HCT116 (cell line): ENCODE measurements around the gene REST. TPM values are rescaled to one million over a fixed set of nuclear protein-coding genes. Genes with fewer than 3 reads are reported as not detected.

Source experiments
- ATAC-seq: fragments of 200-7000 bp; cut with Tn5 transposase; 2 replicates; pipeline ENCODE4 v1.9.1; 2020; ENCODE audit warnings: mild to moderate bottlenecking, moderate library complexity
- BruUV-seq: library from RNA; stranded (reverse); fragments of 400-500 nt; replicated peaks from 2 replicates; lab custom pipeline; 2021; lab: Mats Ljungman, UMichigan
- CTCF ChIA-PET: fragments of 300-600 bp; sonication (Branson Sonifier 250); formaldehyde crosslinking; loops from one replicate; lab custom pipeline; 2021; ENCODE audit warnings: antibody characterized with exemption; lab: Charles Lee
- POLR2A ChIA-PET: fragments of 300-600, 350-600 bp; sonication (Branson Sonifier 250); formaldehyde crosslinking; loops from one replicate; lab custom pipeline; 2021; ENCODE audit warnings: antibody characterized with exemption; lab: Charles Lee
- RAD21 ChIA-PET, 2 experiments: fragments of 300-600 bp; sonication (Branson Sonifier 250); formaldehyde crosslinking; loops; one replicate each; lab custom pipeline; 2023; ENCODE audit warnings: low total read pairs in 2 of 2; ENCODE audit not compliant: uncharacterized antibody in 2 of 2, unreplicated experiment in 2 of 2, low non-redundant PET in 1 of 2; lab: Charles Lee
- DNase-seq: peaks from one replicate; pipeline ENCODE4 v3.0.0-alpha.2; 2010; ENCODE audit warnings: low read depth, low spot score
- H2AFZ ChIP-seq: fragments of 200-600 bp; shearing (Covaris generic), sonication (generic); 2 replicates; pipeline ENCODE4 v1.6.1; 2017; ENCODE audit warnings: low read depth, mixed run types, mixed read lengths, antibody characterized with exemption, low read length; ENCODE audit not compliant: poor library complexity, severe bottlenecking
- H3K27ac ChIP-seq: 2 replicates; pipeline ENCODE4 v1.5.1; 2012; ENCODE audit warnings: low read depth, low read length
- H3K27me3 ChIP-seq: fragments of 200-600 bp; sonication (generic); 2 replicates; pipeline ENCODE4 v1.6.1; 2016; ENCODE audit warnings: mixed run types, low read length, mixed read lengths; ENCODE audit not compliant: insufficient read depth
- H3K36me3 ChIP-seq, 2 experiments: fragments of 200-500 bp in 1 of 2; fragments of 200-600 bp in 1 of 2; sonication (Bioruptor generic) in 1 of 2; sonication (generic) in 1 of 2; 2 replicates each; pipeline versions ENCODE4 v1.5.1 to v1.6.1; 2014 to 2016; ENCODE audit warnings: low read length in 2 of 2, inconsistent platforms in 1 of 2, mixed read lengths in 1 of 2, mixed run types in 1 of 2; ENCODE audit not compliant: insufficient read depth in 2 of 2, control insufficient read depth in 1 of 2
- H3K4me1 ChIP-seq, 2 experiments: fragments of 200-600 bp in 1 of 2; sonication (generic) in 1 of 2; 2 replicates each; pipeline versions ENCODE4 v1.5.1 to v1.6.1; 2012 to 2017; ENCODE audit warnings: low read length in 2 of 2, inconsistent platforms in 1 of 2, mild to moderate bottlenecking in 1 of 2, mixed read lengths in 1 of 2, mixed run types in 1 of 2, moderate library complexity in 1 of 2; ENCODE audit not compliant: insufficient read depth in 2 of 2, control insufficient read depth in 1 of 2
- H3K4me2 ChIP-seq: fragments of 200-600 bp; sonication (generic); 2 replicates; pipeline ENCODE4 v1.6.1; 2017; ENCODE audit warnings: mixed run types, low read length, mixed read lengths
- H3K4me3 ChIP-seq, 2 experiments: fragments of 200-600 bp in 1 of 2; sonication (generic) in 1 of 2; replicated peaks in 1 of 2; 2 replicates each; pipeline ENCODE4 v1.5.1; 2011 to 2016; ENCODE audit warnings: low read length in 2 of 2, control low read depth in 1 of 2, low read depth in 1 of 2, mild to moderate bottlenecking in 1 of 2, mixed read lengths in 1 of 2, mixed run types in 1 of 2
- H3K79me2 ChIP-seq: fragments of 200-600 bp; sonication (generic); 2 replicates; pipeline ENCODE4 v1.6.1; 2017; ENCODE audit warnings: mild to moderate bottlenecking, mixed run types, low read length, moderate library complexity, mixed read lengths; ENCODE audit not compliant: insufficient read depth
- H3K9ac ChIP-seq: fragments of 200-600 bp; sonication (generic); 2 replicates; pipeline ENCODE4 v1.6.1; 2016; ENCODE audit warnings: low read length, mixed read lengths
- H3K9me2 ChIP-seq: fragments of 200-600 bp; sonication (generic), shearing (Covaris generic); 2 replicates; pipeline ENCODE4 v1.6.1; 2017; ENCODE audit warnings: mixed run types, mild to moderate bottlenecking, moderate library complexity; ENCODE audit not compliant: insufficient read depth
- H3K9me3 ChIP-seq, 2 experiments: fragments of 200-500 bp in 1 of 2; fragments of 200-600 bp in 1 of 2; sonication (Bioruptor generic) in 1 of 2; sonication (generic) in 1 of 2; 2 replicates each; pipeline ENCODE4 v1.6.1; 2014 to 2017; ENCODE audit warnings: low read length in 2 of 2, mixed read lengths in 2 of 2, inconsistent platforms in 1 of 2, low read depth in 1 of 2, mild to moderate bottlenecking in 1 of 2, mixed run types in 1 of 2, moderate library complexity in 1 of 2; ENCODE audit not compliant: control insufficient read depth in 1 of 2, insufficient read depth in 1 of 2
- H4K20me1 ChIP-seq: fragments of 200-600 bp; sonication (generic), shearing (Covaris generic); 2 replicates; pipeline ENCODE4 v1.6.1; 2017; ENCODE audit warnings: mixed run types, mild to moderate bottlenecking, moderate library complexity; ENCODE audit not compliant: insufficient read depth
- CBX3 ChIP-seq: IDR thresholded peaks from 2 replicates; pipeline ENCODE4 v1.6.1; 2012; ENCODE audit warnings: low read depth
- CEBPB ChIP-seq: IDR thresholded peaks from 2 replicates; pipeline ENCODE4 v1.6.1; 2012; ENCODE audit warnings: low read depth
- EGR1 ChIP-seq: IDR thresholded peaks from 2 replicates; pipeline ENCODE4 v1.6.1; 2012; ENCODE audit warnings: low read depth
- EZH2 ChIP-seq: fragments of 200-600 bp; sonication (generic); IDR thresholded peaks from 2 replicates; pipeline ENCODE4 v1.6.1; 2017; ENCODE audit warnings: antibody characterized with exemption, mixed run types
- EZH2phosphoT487 ChIP-seq: fragments of 200-600 bp; IDR thresholded peaks from 2 replicates; pipeline ENCODE4 v1.6.1; 2018; ENCODE audit warnings: antibody characterized with exemption, borderline replicate concordance
- MAX ChIP-seq: IDR thresholded peaks from 2 replicates; pipeline ENCODE4 v1.6.1; 2012
- POLR2A ChIP-seq: IDR thresholded peaks from 2 replicates; pipeline ENCODE4 v1.7.0; 2011; ENCODE audit warnings: borderline replicate concordance; ENCODE audit not compliant: insufficient read depth, insufficient read length; ENCODE audit errors: extremely low read depth
- POLR2AphosphoS5 ChIP-seq: IDR thresholded peaks from 2 replicates; pipeline ENCODE4 v1.6.1; 2011; ENCODE audit warnings: mild to moderate bottlenecking, low read depth, low read length, moderate library complexity
- RAD21 ChIP-seq: IDR thresholded peaks from 2 replicates; pipeline ENCODE4 v1.6.1; 2012; ENCODE audit warnings: low read depth, mild to moderate bottlenecking
- REST ChIP-seq: IDR thresholded peaks from 2 replicates; pipeline ENCODE4 v1.6.1; 2012; ENCODE audit warnings: low read depth
- SRF ChIP-seq: IDR thresholded peaks from 2 replicates; pipeline ENCODE4 v1.6.1; 2012; ENCODE audit warnings: low read depth
- YY1 ChIP-seq: IDR thresholded peaks from 2 replicates; pipeline ENCODE4 v1.6.1; 2011; ENCODE audit warnings: low read length, low read depth, moderate library complexity, mild to moderate bottlenecking; ENCODE audit not compliant: insufficient replicate concordance; ENCODE audit errors: extremely low read depth
- intact Hi-C: fragments of 100-400 bp; cut with micrococcal nuclease; formaldehyde crosslinking; loops from 2 replicates; pipeline ENCODE4 v1.10.0; 2022
- total RNA-seq: library from RNA; stranded (reverse); gene quantifications from one replicate; pipeline ENCODE4 v1.2.1, GENCODE V29; 2021; ENCODE audit not compliant: unreplicated experiment

REST gene
- total RNA-seq, 1 experiment from 2014 or later: 42.6 TPM

- ChIA-PET CTCF (no interaction called here), POLR2A (no interaction called here), RAD21 (no interaction called here)
- no peaks in the 10 kb centered on the region for H3K9me2 ChIP-seq
- no peaks in the 10 kb centered on the region for H3K9me3 ChIP-seq
- no peaks in the 10 kb centered on the region for H3K36me3 ChIP-seq
- BruUV-seq: no TSS peak
- H3K79me2 ChIP-seq: no peaks in the 10 kb centered on the region
- intact Hi-C loops: loop anchor here (10.0 kb wide), 1 partner anchor 468 kb away; the partner anchor contains the start of genes PAICS and PPAT
- H2AFZ ChIP-seq: no peak overlapping the region
- H3K4me2 ChIP-seq: no peak overlapping the region
- no peak for ATAC-seq
- no peak overlapping the region for H3K27ac ChIP-seq
- no peaks in the 10 kb centered on the region for H3K27me3 ChIP-seq
- H4K20me1 ChIP-seq: no peaks in the 10 kb centered on the region
- no peak for DNase-seq
- no peak overlapping the region for H3K9ac ChIP-seq
- peaks cover 0 to 6% of the 10 kb centered on the region in 2 experiments; a peak in 2 of 4 replicates for H3K4me1 ChIP-seq
- no peak overlapping the region for H3K4me3 ChIP-seq
- no peak for TF ChIP-seq POLR2A
- TF ChIP-seq RAD21: no peak
- no peak for TF ChIP-seq CEBPB
- no peak for TF ChIP-seq REST
- TF ChIP-seq CBX3: no peak
- no peak for TF ChIP-seq EZH2
- TF ChIP-seq POLR2AphosphoS5: no peak
- TF ChIP-seq MAX: no peak
- no peak for TF ChIP-seq YY1
- TF ChIP-seq EZH2phosphoT487: no peak
- no peak for TF ChIP-seq EGR1
- TF ChIP-seq SRF: no peak
These were observed 5.0 kb upstream of the REST start for GRCh38 chr4:56902703-56903102.
